GM23338 (cell line): ENCODE results near the gene OR2T10. TPM values are rescaled to one million over a fixed set of nuclear protein-coding genes. Genes with fewer than 3 reads are reported as not detected.
"Not testable (repeated sequence)": the region's sequence is repeated elsewhere in the genome, so short reads cannot be mapped to it uniquely, and the experiment has no call there.

Experiments
- ATAC-seq: fragments of 200-7000 bp; cut with Tn5 transposase; 3 replicates; pipeline ENCODE4 v1.9.1; 2020
- DNase-seq: peaks from one replicate; pipeline ENCODE4 v3.0.0-alpha.2; 2015; ENCODE audit warnings: low spot score
- H2AFZ ChIP-seq: fragments of 200-600 bp; sonication (generic); 2 replicates; pipeline ENCODE4 v1.8.0; 2016; ENCODE audit warnings: antibody characterized with exemption, mild to moderate bottlenecking, moderate library complexity
- H3F3A ChIP-seq: fragments of 200-600 bp; sonication (generic); replicated peaks from 2 replicates; pipeline ENCODE4 v1.8.0; 2017; ENCODE audit warnings: antibody characterized with exemption, mixed run types, low read depth
- H3K27ac ChIP-seq: fragments of 200-600 bp; sonication (generic); 2 replicates; pipeline ENCODE4 v1.6.1; 2016; ENCODE audit warnings: low read depth
- H3K27me3 ChIP-seq: fragments of 200-600 bp; sonication (generic); 2 replicates; pipeline ENCODE4 v1.8.0; 2016; ENCODE audit warnings: mild to moderate bottlenecking, mixed run types, moderate library complexity; ENCODE audit not compliant: insufficient read depth
- H3K36me3 ChIP-seq: fragments of 200-600 bp; sonication (generic); 2 replicates; pipeline ENCODE4 v1.8.0; 2016; ENCODE audit warnings: mild to moderate bottlenecking; ENCODE audit not compliant: insufficient read depth
- H3K4me1 ChIP-seq: fragments of 200-600 bp; sonication (generic); 2 replicates; pipeline ENCODE4 v1.8.0; 2016; ENCODE audit warnings: mild to moderate bottlenecking, moderate library complexity; ENCODE audit not compliant: insufficient read depth
- H3K4me2 ChIP-seq: fragments of 200-600 bp; sonication (generic); 2 replicates; pipeline ENCODE4 v1.7.1; 2017; ENCODE audit warnings: mixed run types
- H3K4me3 ChIP-seq: fragments of 200-600 bp; sonication (generic); 2 replicates; pipeline ENCODE4 v1.6.1; 2016; ENCODE audit warnings: mixed run types
- H3K79me2 ChIP-seq: fragments of 200-600 bp; sonication (generic); replicated peaks from 2 replicates; pipeline ENCODE4 v1.8.0; 2017; ENCODE audit warnings: mild to moderate bottlenecking; ENCODE audit not compliant: insufficient read depth
- H3K9me2 ChIP-seq: fragments of 200-600 bp; sonication (generic); 2 replicates; pipeline ENCODE4 v1.8.0; 2017; ENCODE audit not compliant: insufficient read depth
- H4K20me1 ChIP-seq: fragments of 200-600 bp; sonication (generic); replicated peaks from 2 replicates; pipeline ENCODE4 v1.8.0; 2017; ENCODE audit warnings: mild to moderate bottlenecking; ENCODE audit not compliant: insufficient read depth
- H3K27ac Mint-ChIP-seq: 2 replicates; pipeline ENCODE4 v1.8.0; 2020; ENCODE audit warnings: inconsistent platforms, mild to moderate bottlenecking, moderate library complexity, mixed read lengths
- H3K27me3 Mint-ChIP-seq: 3 replicates; pipeline ENCODE4 v1.8.0; 2022; ENCODE audit warnings: low read depth, mild to moderate bottlenecking, moderate library complexity, mixed read lengths, inconsistent platforms; ENCODE audit not compliant: insufficient read depth, poor library complexity
- H3K36me3 Mint-ChIP-seq: 3 replicates; pipeline ENCODE4 v1.8.0; 2021; ENCODE audit warnings: low read depth, mild to moderate bottlenecking, inconsistent platforms, moderate library complexity, mixed read lengths
- H3K4me1 Mint-ChIP-seq: 3 replicates; pipeline ENCODE4 v1.8.0; 2020; ENCODE audit warnings: mild to moderate bottlenecking, inconsistent platforms, mixed read lengths
- H3K4me3 Mint-ChIP-seq: 3 replicates; pipeline ENCODE4 v1.8.0; 2021; ENCODE audit warnings: moderate library complexity, mild to moderate bottlenecking, inconsistent platforms, mixed read lengths
- H3K9me3 Mint-ChIP-seq: 3 replicates; pipeline ENCODE4 v1.8.0; 2020; ENCODE audit warnings: moderate library complexity, mild to moderate bottlenecking, inconsistent platforms, mixed read lengths
- CREB1 ChIP-seq: fragments of 250-450 bp; sonication (Bioruptor Pico); IDR thresholded peaks from 2 replicates; pipeline ENCODE4 v1.5.0; 2020; ENCODE audit warnings: low read depth, mild to moderate bottlenecking, moderate library complexity
- EZH2 ChIP-seq: fragments of 200-600 bp; sonication (generic); IDR thresholded peaks from one replicate; pipeline ENCODE4 v1.8.0; 2017; ENCODE audit warnings: antibody characterized with exemption, mild to moderate bottlenecking, low read depth; ENCODE audit not compliant: unreplicated experiment
- EZH2phosphoT487 ChIP-seq: fragments of 200-600 bp; sonication (generic); IDR thresholded peaks from one replicate; pipeline ENCODE4 v1.8.1; 2018; ENCODE audit warnings: antibody characterized with exemption; ENCODE audit not compliant: unreplicated experiment
- JUNB ChIP-seq: IDR thresholded peaks from one replicate; pipeline ENCODE4 v1.6.1; 2016; ENCODE audit warnings: antibody characterized with exemption; ENCODE audit not compliant: unreplicated experiment
- NANOG ChIP-seq: IDR thresholded peaks from 2 replicates; pipeline ENCODE4 v1.6.1; 2016; ENCODE audit warnings: antibody characterized with exemption, borderline replicate concordance
- POLR2AphosphoS5 ChIP-seq: IDR thresholded peaks from 2 replicates; pipeline ENCODE4 v1.6.1; 2016; ENCODE audit warnings: antibody characterized with exemption, low read depth
- STAT1 ChIP-seq: IDR thresholded peaks from one replicate; pipeline ENCODE4 v1.6.1; 2016; ENCODE audit warnings: antibody characterized with exemption; ENCODE audit not compliant: unreplicated experiment
- ZNF114 ChIP-seq: fragments of 250-450 bp; sonication (Bioruptor Pico); IDR thresholded peaks from 2 replicates; pipeline ENCODE4 v1.5.0; 2020; ENCODE audit warnings: mild to moderate bottlenecking, moderate library complexity
- ZNF331 ChIP-seq: fragments of 250-450 bp; sonication (Bioruptor Pico); IDR thresholded peaks from 2 replicates; pipeline ENCODE4 v1.5.0; 2020; ENCODE audit warnings: low read depth, mild to moderate bottlenecking, moderate library complexity
- polyA plus RNA-seq: library from polyadenylated mRNA; unstranded; fragments of >200 nt; fragmentation: Nextera tagmentation; extraction: Ambion mirVana; gene quantifications from 2 replicates; pipeline ENCODE4 v1.2.1, GENCODE V29; 2016
- total RNA-seq: library from RNA; depleted of rRNA; stranded (reverse); fragments of >200 nt; shearing (Covaris generic); gene quantifications from 2 replicates; pipeline ENCODE4 v1.2.3, GENCODE V29; 2014
- TF ChIP-seq, protein P1 (sequence below): IDR thresholded peaks from 2 replicates; pipeline ENCODE4 v1.6.1; 2016; ENCODE audit warnings: antibody characterized with exemption
- TF ChIP-seq, protein P2 (sequence below): IDR thresholded peaks from one replicate; pipeline ENCODE4 v1.6.1; 2018; ENCODE audit warnings: antibody characterized with exemption; ENCODE audit not compliant: unreplicated experiment
- TF ChIP-seq, protein P3 (sequence below), 2 experiments: fragments of 200-600 bp in 1 of 2; sonication (generic) in 1 of 2; conservative IDR thresholded peaks; 2 replicates each; pipeline versions ENCODE4 v1.5.1 to v1.6.1; 2016 to 2017; ENCODE audit warnings: antibody characterized with exemption in 2 of 2, low read depth in 2 of 2, mild to moderate bottlenecking in 2 of 2, moderate library complexity in 1 of 2

The OR2T10 gene
- total and polyA plus RNA-seq, 2 experiments from 2014 or later, result not detected

DNA sequence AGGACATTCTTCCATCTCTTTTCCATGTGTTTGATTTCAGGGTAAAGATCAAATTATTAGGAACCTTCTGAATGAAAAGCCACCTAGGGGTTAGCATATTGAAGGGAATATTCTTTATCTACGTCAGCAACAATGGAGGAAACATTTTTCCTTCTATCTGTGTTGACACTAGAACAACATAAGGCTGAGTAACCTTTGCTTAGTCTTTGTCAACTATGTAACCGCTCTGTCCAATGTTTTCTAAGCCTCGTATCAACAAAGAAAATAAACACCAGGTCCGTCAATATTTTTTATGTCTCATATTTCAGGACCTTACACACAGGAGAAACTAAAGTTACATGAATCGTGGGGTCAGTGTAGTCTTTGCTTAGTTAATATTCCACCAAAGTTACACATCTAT, 39.1 kb upstream of the OR2T10 start:
- ATAC-seq, H3K4me2 ChIP-seq, H3K36me3 ChIP-seq, H3K4me1 ChIP-seq, H3K27ac ChIP-seq, H3K79me2 ChIP-seq, H3K36me3 Mint-ChIP-seq, H2AFZ ChIP-seq, H3K4me1 Mint-ChIP-seq, H3K27ac Mint-ChIP-seq, H3K4me3 ChIP-seq, H3K27me3 Mint-ChIP-seq, H3F3A ChIP-seq, H4K20me1 ChIP-seq, H3K27me3 ChIP-seq, DNase-seq, H3K4me3 Mint-ChIP-seq, H3K9me2 ChIP-seq: not testable (repeated sequence)
- H3K9me3 Mint-ChIP-seq, result peaks cover 13% of the 10 kb centered on the region; the same call in 2 of the 3 replicates

DNA sequence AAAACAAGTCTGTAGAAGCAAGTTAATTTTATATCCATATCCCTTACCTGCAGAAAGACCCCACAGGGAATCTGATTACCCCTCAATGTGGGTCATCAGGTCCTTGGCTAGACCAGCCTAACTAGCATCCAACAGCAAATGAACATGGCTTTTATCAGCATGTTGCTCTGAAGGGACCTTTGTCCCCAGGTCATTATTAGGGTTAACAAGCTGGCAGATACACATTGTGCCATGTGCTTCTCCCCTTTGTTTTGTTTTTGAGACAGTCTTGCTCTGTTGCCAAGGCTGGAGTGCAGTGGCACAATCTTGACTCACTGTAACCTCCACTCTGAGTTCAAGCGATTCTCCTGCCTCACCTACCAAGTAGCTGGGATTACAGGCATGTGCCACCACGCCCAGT, 37.5 kb upstream of the OR2T10 start, which contains the start of gene OR2T11:
OR2T11 (minus strand) TSS at position 101 of the 400 bp plus-strand sequence. CDS start 7,963 bp downstream, outside the sequence.
- not testable (repeated sequence) for H3K36me3 ChIP-seq, H4K20me1 ChIP-seq, H3K4me1 ChIP-seq, H3K27me3 ChIP-seq, H3K36me3 Mint-ChIP-seq, H3K4me2 ChIP-seq, H3K4me3 ChIP-seq, H3K79me2 ChIP-seq, H3K27ac ChIP-seq, H2AFZ ChIP-seq, ATAC-seq, H3K27me3 Mint-ChIP-seq, DNase-seq, H3K27ac Mint-ChIP-seq, H3K4me1 Mint-ChIP-seq, H3K4me3 Mint-ChIP-seq, H3K9me2 ChIP-seq, H3F3A ChIP-seq
- H3K9me3 Mint-ChIP-seq, result peaks cover 13% of the 10 kb centered on the region; the same call in 2 of the 3 replicates

DNA sequence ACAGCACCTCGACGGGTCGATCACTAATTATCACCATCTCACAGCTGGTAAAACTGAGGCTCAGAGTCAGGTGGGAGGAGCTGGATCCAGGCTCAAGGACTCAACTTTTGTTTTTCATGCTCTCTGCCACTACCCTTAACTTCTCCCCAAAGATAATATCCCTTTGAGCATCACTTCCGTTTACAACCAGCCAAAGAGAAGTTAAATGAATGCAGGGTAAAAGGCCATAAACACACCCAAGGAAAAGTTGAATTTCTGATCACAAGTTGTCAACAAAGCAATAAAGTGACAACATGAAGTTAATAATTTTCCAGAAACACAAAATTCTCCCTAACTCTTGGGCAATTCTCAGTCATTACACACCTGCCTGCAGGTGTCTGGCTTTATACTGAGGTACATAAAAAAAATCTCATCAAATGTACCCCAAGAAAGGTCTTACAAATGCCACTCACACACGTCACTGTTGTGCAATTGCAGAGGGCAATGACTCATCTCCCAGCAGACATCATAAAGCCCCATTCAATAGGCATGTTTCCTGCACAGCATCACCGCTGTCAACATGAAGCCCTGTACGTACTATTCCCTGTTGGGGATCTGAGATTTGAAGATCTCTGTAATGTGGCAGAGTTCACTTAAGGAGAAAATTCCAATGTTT, 34.0 kb upstream of the OR2T10 start:
- Mint-ChIP-seq H3K4me3 (no peak overlapping the region), H3K27me3 (no peaks in the 10 kb centered on the region), H3K9me3 (peaks cover 8% of the 10 kb centered on the region; the same call in 2 of the 3 replicates), H3K36me3 (peaks cover 18% of the 10 kb centered on the region), H3K27ac (no peak overlapping the region), H3K4me1 (no peaks in the 10 kb centered on the region)
- no peaks in the 10 kb centered on the region for H4K20me1 ChIP-seq
- no peaks in the 10 kb centered on the region for H3F3A ChIP-seq
- no peak for DNase-seq
- no peaks in the 10 kb centered on the region for H3K4me1 ChIP-seq
- H3K79me2 ChIP-seq, result no peaks in the 10 kb centered on the region
- H3K4me3 ChIP-seq, result no peak overlapping the region
- ATAC-seq, result no peak
- H3K27me3 ChIP-seq, result no peaks in the 10 kb centered on the region
- no peak overlapping the region for H3K27ac ChIP-seq
- no peaks in the 10 kb centered on the region for H3K9me2 ChIP-seq
- no peak overlapping the region for H3K4me2 ChIP-seq
- H2AFZ ChIP-seq, result no peak overlapping the region
- H3K36me3 ChIP-seq, result no peaks in the 10 kb centered on the region
- TF ChIP-seq STAT1, result no peak
- TF ChIP-seq, protein P1, sequence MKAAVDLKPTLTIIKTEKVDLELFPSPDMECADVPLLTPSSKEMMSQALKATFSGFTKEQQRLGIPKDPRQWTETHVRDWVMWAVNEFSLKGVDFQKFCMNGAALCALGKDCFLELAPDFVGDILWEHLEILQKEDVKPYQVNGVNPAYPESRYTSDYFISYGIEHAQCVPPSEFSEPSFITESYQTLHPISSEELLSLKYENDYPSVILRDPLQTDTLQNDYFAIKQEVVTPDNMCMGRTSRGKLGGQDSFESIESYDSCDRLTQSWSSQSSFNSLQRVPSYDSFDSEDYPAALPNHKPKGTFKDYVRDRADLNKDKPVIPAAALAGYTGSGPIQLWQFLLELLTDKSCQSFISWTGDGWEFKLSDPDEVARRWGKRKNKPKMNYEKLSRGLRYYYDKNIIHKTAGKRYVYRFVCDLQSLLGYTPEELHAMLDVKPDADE, result no peak
- no peak for TF ChIP-seq JUNB
- no peak for TF ChIP-seq NANOG
- no peak for TF ChIP-seq EZH2
- TF ChIP-seq, protein P2, sequence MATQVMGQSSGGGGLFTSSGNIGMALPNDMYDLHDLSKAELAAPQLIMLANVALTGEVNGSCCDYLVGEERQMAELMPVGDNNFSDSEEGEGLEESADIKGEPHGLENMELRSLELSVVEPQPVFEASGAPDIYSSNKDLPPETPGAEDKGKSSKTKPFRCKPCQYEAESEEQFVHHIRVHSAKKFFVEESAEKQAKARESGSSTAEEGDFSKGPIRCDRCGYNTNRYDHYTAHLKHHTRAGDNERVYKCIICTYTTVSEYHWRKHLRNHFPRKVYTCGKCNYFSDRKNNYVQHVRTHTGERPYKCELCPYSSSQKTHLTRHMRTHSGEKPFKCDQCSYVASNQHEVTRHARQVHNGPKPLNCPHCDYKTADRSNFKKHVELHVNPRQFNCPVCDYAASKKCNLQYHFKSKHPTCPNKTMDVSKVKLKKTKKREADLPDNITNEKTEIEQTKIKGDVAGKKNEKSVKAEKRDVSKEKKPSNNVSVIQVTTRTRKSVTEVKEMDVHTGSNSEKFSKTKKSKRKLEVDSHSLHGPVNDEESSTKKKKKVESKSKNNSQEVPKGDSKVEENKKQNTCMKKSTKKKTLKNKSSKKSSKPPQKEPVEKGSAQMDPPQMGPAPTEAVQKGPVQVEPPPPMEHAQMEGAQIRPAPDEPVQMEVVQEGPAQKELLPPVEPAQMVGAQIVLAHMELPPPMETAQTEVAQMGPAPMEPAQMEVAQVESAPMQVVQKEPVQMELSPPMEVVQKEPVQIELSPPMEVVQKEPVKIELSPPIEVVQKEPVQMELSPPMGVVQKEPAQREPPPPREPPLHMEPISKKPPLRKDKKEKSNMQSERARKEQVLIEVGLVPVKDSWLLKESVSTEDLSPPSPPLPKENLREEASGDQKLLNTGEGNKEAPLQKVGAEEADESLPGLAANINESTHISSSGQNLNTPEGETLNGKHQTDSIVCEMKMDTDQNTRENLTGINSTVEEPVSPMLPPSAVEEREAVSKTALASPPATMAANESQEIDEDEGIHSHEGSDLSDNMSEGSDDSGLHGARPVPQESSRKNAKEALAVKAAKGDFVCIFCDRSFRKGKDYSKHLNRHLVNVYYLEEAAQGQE, result no peak
- TF ChIP-seq EZH2phosphoT487, result no peak
- no peak for TF ChIP-seq ZNF114
- TF ChIP-seq POLR2AphosphoS5, result no peak
- TF ChIP-seq CREB1 (CRISPR knock-in tag), result no peak
- no peak for TF ChIP-seq ZNF331 (CRISPR knock-in tag)
- TF ChIP-seq, protein P3, sequence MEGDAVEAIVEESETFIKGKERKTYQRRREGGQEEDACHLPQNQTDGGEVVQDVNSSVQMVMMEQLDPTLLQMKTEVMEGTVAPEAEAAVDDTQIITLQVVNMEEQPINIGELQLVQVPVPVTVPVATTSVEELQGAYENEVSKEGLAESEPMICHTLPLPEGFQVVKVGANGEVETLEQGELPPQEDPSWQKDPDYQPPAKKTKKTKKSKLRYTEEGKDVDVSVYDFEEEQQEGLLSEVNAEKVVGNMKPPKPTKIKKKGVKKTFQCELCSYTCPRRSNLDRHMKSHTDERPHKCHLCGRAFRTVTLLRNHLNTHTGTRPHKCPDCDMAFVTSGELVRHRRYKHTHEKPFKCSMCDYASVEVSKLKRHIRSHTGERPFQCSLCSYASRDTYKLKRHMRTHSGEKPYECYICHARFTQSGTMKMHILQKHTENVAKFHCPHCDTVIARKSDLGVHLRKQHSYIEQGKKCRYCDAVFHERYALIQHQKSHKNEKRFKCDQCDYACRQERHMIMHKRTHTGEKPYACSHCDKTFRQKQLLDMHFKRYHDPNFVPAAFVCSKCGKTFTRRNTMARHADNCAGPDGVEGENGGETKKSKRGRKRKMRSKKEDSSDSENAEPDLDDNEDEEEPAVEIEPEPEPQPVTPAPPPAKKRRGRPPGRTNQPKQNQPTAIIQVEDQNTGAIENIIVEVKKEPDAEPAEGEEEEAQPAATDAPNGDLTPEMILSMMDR (conservative IDR thresholded peaks at IDR 0.05; ENCODE audit: low read depth in 2 of 2), result no peak
